ENCODE measurements around the gene RCOR1.

Gene RCOR1

GRCh38 chr14:102779084-102779462, 186.6 kb downstream of the RCOR1 start:
- no peak for DNase-seq (ENCODE audit: low read depth, low spot score)
- peak overlapping the region; percentile 56 for H3K4me3 ChIP-seq (ENCODE audit: low read depth, low read length)
- TF ChIP-seq, protein P1, sequence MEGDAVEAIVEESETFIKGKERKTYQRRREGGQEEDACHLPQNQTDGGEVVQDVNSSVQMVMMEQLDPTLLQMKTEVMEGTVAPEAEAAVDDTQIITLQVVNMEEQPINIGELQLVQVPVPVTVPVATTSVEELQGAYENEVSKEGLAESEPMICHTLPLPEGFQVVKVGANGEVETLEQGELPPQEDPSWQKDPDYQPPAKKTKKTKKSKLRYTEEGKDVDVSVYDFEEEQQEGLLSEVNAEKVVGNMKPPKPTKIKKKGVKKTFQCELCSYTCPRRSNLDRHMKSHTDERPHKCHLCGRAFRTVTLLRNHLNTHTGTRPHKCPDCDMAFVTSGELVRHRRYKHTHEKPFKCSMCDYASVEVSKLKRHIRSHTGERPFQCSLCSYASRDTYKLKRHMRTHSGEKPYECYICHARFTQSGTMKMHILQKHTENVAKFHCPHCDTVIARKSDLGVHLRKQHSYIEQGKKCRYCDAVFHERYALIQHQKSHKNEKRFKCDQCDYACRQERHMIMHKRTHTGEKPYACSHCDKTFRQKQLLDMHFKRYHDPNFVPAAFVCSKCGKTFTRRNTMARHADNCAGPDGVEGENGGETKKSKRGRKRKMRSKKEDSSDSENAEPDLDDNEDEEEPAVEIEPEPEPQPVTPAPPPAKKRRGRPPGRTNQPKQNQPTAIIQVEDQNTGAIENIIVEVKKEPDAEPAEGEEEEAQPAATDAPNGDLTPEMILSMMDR (IDR thresholded peaks at IDR 0.05; ENCODE audit: low read depth, low read length) = no peak
- in situ Hi-C loops (cut with HindIII; ENCODE audit: low sequenced_read_pairs) = no loop called here

DNA sequence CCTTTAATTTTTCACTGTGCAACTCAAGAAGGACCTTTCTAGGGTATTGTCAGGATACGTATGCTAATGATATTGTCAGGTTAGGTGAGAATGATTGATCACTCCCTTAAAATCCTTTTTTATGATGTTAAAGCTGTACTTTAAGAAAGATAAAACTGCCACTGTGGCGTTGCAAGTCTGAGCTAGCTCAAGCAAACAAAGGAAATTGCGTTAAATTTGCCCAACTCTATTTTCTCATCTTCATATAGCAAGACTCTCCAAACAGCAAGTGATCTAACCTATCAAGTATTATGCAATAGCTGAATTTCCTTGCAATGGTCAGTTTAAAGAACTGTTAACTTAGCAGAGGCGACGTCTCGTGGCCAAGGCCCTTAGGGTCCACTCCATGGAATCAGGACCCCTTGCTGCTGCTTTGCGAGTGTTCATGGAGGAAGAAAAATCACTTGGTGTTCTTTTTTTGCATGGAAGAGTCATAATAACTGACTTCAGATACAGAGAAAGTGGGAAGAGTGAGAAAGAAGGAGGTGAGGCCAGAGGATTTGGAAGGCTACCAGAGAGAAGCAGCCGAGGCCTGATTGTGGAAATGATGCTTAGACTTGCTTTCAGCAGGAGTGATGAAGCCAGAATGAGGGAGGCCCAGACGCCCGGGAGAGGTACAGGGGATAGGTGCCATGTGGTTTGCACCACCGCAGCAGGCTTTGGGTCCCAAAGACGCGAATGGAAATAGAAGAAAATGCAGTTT, 187.3 kb downstream of the RCOR1 start:
- in situ Hi-C loops (cut with HindIII; ENCODE audit: low sequenced_read_pairs) = no loop called here
- TF ChIP-seq, protein P1 (IDR thresholded peaks at IDR 0.05; ENCODE audit: low read depth, low read length) = no peak
- DNase-seq (ENCODE audit: low read depth, low spot score) = no peak
- H3K4me3 ChIP-seq (ENCODE audit: low read depth, low read length) = no peak overlapping the region
